ENCODE results near the gene NR4A1.
"Not testable (repeated sequence)": the region's sequence is repeated elsewhere in the genome, so short reads cannot be mapped to it uniquely, and the experiment has no call there.

Gene NR4A1

GRCh38 chr12:52082026-52082668, 30.9 kb downstream of the NR4A1 start:
- no peak for DNase-seq

GRCh38 chr12:52082669-52082987, 31.4 kb downstream of the NR4A1 start:
- no peak for DNase-seq

GRCh38 chr12:52082988-52083637, 31.9 kb downstream of the NR4A1 start:
- peak; percentile 30 to 39 for DNase-seq

- DNase-seq, result no peak
Observed at GRCh38 chr12:52083638-52083996, 32.4 kb downstream of the NR4A1 start.

GRCh38 chr12:52084491-52085231, 33.4 kb downstream of the NR4A1 start:
- no peak for DNase-seq

- no peak for DNase-seq
Observed at GRCh38 chr12:52085682-52086180, 34.5 kb downstream of the NR4A1 start.

- no peak for DNase-seq
Observed at GRCh38 chr12:52086366-52086765, 35.1 kb downstream of the NR4A1 start.

GRCh38 chr12:52086944-52087835, 35.9 kb downstream of the NR4A1 start:
- DNase-seq, result no peak

GRCh38 chr12:52087961-52088820, 36.9 kb downstream of the NR4A1 start:
- DNase-seq, result no peak

- DNase-seq, result no peak
Observed at GRCh38 chr12:52089491-52089890, 38.2 kb downstream of the NR4A1 start.

- no peak for DNase-seq
Observed at GRCh38 chr12:52090291-52090690, 39.0 kb downstream of the NR4A1 start.

- DNase-seq, result no peak
Observed at GRCh38 chr12:52091061-52091460, 39.8 kb downstream of the NR4A1 start.

- no peak for DNase-seq
Observed at GRCh38 chr12:52091869-52092268, 40.6 kb downstream of the NR4A1 start.

- DNase-seq, result no peak
Observed at GRCh38 chr12:52093346-52093745, 42.1 kb downstream of the NR4A1 start.

- no peak for DNase-seq
Observed at GRCh38 chr12:52096332-52097044, 45.2 kb downstream of the NR4A1 start.

- DNase-seq, result no peak
Observed at GRCh38 chr12:52097045-52097666, 45.9 kb downstream of the NR4A1 start.

- DNase-seq, result not testable (repeated sequence)
Observed at GRCh38 chr12:52104431-52105089, 53.3 kb downstream of the NR4A1 start.
